Kidney capillary endothelial cell (primary cell): Measurements from ENCODE around the gene ITPR3.

ENCODE experiments used
- DNase-seq: peaks from one replicate; pipeline ENCODE4 v3.0.0-alpha.2; 2018; ENCODE audit warnings: low spot score

Gene ITPR3

DNA sequence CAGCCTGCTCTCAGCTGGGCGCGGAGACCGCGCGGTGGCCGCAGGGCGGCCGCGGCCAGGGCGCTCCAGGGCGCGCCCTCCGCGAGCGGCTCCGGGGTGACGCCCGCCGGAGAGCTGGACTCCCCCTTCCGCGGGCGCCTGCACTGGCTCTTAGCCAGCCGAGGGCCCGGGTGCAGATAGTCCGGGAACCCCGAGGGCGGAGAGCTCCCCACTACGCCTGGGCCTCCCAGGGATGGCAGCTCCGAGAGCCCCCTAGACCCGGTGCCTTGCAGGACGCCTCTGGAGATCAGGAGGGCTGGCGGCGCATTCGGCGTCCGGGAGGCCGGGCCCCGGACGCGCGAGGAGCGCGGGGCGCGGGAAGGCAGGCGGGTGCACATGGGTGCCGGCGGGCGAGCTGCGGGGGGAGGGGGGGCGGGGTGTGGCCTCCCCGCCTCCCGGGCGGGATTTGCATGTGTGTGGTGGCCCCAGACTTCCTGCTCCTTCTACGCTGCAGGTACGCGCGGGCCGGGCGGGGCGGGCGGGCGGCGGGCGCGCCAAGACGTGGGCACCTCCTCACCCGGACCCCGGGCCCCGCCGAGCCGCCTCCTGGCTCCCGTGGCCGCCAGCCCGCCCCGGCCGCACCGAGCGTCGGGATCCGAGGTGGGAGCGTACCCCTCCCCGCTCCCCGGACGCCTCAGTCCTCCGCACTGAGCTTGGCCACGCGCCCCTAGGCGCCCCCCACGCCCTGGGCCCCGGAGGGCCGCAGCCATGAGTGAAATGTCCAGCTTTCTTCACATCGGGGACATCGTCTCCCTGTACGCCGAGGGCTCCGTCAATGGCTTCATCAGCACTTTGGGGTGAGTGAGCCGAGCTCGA lies at the start of gene ITPR3:
TSS of gene ITPR3 (plus strand) at position 467 of the 855 bp plus-strand sequence. CDS start at position 748, 281 bp downstream.
- DNase-seq = no peak

DNA sequence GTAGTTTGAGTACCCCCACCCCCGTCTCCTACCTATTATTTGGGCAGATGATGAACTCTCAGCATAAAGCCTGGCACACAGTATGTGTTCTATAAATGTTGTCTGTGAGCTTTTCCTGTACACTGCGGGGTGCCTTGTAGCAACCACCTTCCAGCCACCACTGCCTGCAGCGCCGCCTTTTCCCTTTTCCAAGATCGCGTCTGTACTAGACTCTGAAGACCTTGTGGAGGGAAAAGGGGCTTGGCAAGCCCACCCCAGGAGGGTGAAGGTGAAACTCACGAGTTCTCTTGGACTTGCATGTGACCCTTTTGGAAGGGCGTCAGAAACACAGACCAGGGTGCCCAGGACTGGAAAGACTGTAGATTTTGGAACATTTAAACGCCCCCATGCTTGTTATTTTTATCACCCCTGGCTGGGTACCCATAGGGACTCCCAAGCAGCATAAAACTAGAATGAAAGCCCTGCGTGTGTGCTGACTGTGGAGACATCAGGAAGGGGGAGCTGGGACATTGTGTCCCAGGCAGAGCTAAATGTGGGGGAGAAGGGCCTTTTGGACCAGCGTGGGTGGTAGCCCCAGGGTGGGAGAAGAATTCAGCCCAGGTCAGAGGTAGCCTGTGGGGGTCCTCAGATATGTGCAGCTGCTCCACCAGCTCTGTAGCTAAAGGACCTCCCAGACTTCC lies 49.3 kb upstream of the ITPR3 start:
- DNase-seq = no peak

DNA sequence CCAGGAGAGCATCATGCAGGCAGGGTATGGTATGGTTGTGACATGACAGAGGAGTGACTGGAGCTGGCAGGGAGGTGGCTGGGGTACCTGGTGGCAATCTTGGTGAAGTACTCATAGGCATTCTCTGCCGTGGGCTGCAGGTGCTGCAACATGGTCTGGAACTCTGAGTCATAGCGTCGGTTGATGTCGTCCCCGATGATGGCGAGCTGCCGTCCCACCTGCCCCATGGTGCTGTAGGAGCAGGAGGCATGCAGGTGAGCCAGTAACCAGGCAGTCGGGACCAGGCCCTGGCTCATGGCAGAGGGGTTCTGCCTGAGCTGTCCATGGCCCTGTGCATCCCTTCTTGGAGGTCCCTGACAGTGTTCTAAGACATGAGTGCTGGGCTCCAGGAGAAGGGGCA lies 45.9 kb upstream of the ITPR3 start:
- no peak for DNase-seq

DNA sequence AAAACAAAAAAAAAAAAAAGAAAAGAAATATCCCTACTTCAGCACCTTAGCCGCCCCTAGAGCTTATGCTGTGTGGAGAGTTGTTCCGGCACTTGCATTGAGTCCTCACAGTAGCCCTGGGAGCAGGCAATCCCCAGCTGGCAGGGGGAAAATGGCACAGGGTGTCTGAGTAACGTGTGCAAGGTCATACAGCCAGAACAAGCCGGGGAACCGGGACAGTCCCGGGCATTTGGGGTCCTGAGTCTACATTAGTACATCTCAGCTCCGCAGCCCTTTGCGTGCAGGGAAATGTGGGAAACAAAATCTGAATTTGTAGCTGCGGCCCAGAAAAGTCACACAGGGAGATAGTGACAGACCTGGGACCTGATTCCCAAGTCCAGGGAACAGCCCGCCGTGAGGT lies 44.5 kb upstream of the ITPR3 start:
- no peak for DNase-seq

DNA sequence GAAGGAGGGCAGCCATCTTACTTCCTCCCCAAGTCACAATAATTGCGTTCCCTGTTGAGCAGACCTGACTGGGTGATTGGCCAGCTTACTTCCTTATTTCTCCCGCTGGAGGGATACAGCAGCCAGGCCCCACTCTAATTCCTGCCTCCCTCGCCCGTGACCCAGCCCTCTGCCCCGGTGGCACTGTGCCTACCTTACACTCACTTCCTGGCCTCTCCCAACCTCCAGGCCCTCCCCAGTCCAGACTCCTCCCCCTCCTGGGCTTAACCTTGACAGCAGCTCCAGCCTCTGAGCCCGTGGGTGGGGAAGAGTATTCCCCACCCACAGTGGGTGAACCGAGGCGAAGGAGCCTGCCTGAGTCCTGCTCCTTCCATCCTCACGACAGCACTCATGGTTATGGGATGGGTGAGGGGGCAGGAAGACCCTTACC lies 44.0 kb upstream of the ITPR3 start:
- DNase-seq = no peak

DNA sequence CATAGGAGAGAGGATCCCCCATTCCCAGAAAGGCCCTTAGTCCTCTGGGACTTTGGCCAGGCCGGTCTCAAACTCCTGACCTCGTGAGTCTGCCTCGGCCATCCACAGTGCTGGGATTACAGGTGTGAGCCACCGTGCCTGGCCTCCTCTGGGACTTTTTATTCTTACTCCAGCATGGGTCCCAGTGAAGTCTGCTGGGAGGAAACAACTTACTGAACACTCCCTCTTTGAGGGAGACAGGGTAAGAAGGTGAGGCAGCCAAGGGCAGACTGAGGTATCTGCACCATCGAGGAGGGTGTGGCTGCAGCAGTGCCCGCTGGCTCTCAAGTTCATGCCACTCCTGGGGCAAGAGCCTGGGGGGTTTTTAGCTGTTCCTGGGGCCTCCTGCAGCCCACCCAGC lies 43.4 kb upstream of the ITPR3 start:
- DNase-seq = no peak

DNA sequence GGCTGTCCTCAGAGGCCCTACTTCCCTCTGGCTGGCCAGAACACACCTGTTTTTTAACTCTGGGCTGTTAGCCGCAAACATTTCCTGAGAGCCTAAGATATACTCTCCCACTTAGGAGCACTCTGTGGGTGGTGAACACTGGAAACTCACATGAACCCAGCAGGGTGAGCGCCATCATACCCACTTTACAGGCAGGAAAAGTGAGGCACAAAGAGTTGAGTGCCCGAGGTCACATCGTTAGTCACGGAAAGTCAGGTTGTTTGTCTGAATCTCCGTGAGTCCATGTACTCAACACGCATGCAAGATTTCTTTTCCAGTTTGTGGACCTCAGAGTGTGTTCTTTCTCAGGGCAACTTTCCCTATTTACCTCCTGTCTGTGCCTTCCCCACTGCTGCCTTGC lies 43.0 kb upstream of the ITPR3 start:
- no peak for DNase-seq

DNA sequence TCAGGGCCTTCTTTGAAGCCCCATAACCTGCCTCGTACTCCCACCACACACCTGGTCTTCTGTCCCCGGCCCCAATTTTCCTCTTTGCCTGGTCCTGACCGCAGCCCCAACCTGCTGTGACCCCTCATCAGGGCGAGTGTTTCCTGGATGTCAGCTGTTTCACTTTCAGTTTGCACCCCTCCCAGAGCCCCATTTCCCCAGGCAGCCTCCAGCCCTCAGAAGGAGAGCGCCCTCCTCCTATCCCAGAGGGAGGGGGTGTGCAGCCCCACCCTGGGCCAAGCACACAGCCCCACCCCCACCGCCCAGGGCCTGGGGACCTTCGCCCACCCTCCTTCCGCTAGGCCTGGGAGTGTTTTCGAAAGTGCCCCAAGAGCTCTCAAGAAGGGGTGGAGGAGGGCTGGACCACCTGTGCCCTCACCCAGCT lies 42.5 kb upstream of the ITPR3 start:
- DNase-seq = no peak

DNA sequence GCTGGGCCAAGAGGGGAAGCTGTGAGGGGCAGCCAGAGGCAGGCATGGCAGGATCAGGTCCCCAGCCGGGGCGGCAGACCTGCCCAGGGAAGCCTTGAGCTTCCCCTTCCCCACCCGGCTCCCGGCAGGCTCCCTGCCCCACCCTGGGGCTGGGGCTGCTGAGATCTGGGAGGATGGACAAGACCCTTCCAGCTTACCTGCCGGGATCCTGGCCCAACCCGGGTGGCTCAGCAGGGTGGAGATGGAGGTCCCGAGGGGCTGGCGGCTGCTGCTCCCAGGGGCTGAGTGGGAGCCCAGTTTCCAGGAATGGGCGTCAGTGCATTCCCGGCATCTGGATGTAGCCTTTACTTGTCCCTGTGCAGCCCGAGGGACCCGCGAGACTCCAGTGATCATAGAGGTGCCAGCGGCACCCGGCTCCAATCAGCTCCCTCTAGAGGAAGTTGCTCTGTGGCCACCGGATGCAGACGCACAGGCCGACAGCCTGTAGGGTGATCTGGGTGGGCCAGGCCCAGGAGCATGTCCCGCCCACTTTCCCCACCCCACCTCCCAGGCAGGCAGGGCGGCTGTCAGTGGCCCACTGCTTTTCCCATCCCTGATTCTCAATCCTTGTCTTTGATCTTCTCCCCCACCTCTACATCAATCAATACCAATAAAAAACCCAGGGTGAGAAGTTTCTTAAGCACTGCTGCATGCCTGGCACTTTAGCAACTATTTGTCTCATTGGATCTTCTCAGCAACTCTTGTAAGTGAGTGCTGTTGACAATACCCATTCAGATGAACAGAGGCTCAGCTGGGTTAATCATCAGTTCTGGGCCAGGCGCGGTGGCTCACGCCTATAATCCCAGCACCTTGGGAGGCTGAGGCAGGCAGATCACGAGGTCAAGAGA lies 41.1 kb upstream of the ITPR3 start, which contains the start of gene BAK1:
TSS of gene BAK1 (minus strand) at position 449 of the 887 bp plus-strand sequence. CDS start 2,672 bp downstream, outside the sequence.
- peak; percentile 83 for DNase-seq

DNA sequence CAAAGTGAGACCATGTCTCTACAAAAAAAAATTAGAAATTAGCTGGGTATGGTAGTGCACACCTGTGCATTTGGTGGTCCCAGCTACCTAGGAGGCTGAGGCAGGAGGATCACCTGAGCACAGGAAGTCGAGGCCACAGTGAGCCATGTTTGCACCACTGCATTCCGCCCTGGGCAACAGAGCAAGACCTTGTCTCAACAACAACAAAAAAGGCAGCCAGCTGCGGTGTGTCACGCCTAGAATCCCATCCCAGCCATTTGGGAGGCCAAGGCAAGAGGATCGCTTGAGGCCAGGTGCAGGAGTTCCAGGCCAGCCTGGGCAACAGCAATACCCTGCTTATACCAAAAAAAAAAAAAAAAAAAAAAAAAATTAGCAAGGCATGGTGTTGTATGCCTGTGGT lies 39.9 kb upstream of the ITPR3 start:
- DNase-seq = no peak

DNA sequence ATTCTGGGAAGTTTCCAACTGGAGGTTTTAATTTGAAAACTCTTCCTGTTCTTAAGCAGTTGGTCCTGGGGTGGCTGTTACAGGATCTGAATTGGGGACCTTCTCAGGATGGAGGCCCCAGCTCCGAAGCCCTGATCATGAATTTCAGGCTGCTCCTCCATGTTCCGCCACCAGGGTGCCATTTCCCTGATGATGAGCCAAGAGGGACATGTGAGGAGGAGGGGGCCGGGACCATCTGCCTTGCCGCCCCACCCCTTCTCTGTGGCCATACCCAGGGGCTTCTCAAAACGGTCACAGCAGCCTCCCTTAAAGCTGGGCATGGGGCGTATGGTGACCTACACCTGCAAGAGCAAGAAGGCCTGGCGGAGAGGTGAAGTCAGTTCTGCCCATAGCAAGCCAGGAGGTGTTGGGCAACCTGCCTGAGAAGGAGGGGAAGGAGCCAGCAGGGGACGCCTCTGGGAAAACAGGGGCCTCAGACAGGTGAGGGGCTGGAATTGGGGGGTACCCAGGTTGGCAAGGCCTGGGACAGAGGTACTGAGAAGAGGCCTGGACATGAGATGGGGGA lies 37.4 kb upstream of the ITPR3 start:
- DNase-seq = no peak

DNA sequence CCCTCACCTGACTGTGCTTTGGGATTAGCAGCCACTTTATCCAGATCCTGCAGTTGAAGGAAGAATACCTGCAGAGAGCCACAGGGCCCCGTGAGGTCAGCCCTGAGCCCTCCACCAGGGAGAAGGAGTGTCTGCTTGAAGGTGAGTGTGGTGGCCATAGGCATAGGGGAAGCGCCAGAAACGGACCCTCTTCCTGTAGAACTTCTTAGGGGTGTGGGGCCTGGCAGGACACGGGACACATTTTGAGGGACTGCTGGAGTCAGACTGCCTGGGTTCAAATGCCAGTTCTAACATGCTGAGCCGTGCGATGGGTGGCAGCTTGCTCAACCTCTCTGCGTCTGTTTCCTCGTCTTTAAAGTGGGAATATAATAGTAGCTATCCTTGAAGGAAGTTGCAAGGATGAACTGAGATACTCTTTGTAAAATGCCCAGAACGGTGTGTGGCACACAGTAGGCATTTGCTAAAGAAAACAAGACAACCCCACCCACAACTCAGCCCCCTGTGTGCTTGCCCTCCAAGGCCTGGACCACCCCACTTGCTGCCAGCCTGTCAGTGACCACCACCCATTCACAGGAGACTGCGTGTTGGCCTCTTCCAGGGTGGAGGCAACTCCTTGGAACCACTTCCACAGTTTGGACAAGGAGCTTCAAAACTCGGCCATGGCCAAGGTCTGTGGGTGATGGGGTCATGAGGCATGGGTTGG lies 36.3 kb upstream of the ITPR3 start:
- DNase-seq = no peak

DNA sequence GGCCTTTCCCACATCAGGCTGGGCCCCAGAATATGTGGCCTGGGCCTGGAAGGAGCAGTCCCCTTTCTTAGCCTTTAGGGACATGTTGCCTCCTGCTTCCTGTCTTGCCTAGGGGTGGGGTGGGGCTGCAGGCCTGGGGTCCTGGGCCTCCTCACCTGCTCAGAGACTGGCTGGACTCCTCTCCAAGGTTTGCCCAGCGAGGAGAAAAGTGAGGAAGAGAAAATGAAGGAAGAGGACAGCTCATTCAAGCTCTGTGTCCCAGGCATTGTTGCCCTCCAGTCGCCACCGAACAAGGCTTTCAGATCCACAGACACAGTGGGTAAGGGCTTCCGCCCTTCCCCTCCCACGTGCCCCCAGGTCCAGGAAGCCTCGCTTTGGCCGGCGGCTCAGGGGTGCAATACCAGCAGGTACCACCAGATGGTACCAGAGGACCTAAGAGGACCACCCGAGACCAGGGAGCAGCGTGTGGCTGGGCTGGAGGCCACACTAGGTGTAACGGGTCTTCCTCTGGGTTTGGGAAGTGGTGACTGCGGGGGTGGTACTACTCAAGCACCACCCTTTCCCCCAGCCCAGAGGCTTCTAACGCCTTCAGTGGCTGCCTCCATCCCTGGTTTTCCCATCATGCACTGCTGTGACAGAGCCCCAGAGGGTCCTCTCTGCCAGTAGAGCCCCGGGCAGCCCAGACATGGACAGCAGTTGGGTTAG lies 35.6 kb upstream of the ITPR3 start:
- DNase-seq = peak; percentile 71

DNA sequence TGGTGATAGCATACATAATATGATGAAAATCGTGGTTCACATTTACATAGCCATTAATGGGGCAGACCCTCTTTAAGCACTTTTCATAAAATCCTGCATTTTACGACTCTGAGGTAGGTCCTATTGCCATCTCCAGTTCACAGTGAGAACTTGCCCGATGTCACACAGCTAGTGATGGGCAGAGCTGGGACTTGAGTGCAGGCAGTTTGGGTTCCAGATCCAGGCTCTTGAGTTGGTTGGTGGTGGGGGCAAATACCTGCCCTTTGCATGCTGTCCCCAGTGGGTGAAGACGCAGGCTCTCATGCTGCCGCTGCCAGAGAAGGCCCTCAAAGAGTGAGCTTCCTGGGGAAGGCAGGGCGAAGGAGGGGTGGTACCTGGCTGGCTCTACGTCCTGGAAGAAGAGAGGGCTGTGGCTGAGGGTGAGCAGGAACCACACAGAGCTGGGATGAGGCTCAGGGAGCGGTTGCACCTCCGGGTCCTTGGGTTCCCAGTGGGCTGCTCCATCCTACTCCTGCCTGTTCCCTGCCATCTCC lies 34.9 kb upstream of the ITPR3 start:
- DNase-seq = no peak

DNA sequence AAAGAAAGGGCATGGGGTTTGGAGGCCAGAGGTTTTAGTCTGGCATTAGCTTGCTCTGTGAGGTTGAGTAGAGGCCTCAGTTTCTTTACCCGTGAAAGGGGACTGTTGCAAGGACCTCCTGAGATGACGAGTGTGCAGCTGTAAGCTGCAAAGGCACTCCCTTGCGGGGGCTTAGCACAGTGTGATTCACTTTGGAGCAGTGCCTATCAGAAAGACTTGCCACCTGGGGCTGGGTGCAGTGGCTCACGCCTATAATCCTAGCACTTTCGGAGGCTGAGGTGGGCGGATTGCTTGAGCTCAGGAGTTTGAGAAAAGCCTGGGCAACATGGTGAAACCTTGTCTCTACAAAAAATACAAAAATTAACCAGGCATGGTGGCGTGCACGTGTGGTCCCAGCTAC lies 33.6 kb upstream of the ITPR3 start:
- DNase-seq = no peak

DNA sequence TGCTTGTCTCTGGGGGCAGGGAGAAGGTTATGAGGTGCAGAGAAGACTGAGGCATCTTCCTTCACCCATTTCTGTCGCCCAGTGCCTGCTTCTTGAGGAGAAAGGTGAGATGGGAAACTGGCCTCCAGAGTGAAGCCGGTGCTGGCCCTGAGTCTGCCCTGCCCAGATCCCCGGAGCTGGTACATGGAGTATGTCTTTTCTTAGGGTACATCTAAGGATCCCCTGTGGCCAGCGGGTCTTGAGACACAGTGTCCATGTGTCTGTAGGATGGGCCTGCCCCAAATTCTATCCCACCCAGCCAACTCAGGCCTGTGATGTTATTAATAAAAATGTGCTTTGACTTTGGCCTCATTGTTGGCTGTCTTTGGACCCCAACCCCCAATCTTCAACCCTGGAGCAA lies 32.2 kb upstream of the ITPR3 start:
- no peak for DNase-seq

DNA sequence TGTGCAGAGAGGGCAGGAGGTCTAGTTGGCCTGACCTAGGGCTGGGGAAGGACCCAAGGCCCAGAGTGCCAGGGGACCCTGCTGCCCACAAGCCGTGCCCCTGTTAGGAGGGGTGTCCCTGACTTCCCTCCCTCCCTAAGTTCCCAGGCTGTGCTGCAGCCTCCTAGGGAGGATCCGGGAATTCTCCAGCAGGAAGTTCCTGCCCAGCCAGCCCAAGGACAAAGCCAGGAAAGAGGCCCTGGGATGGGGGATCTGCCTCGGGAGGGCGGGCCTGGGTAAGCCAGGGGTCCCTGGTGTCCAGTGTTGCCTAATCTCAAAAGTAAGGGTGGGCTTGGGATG lies 31.8 kb upstream of the ITPR3 start:
- DNase-seq = peak; percentile 69

DNA sequence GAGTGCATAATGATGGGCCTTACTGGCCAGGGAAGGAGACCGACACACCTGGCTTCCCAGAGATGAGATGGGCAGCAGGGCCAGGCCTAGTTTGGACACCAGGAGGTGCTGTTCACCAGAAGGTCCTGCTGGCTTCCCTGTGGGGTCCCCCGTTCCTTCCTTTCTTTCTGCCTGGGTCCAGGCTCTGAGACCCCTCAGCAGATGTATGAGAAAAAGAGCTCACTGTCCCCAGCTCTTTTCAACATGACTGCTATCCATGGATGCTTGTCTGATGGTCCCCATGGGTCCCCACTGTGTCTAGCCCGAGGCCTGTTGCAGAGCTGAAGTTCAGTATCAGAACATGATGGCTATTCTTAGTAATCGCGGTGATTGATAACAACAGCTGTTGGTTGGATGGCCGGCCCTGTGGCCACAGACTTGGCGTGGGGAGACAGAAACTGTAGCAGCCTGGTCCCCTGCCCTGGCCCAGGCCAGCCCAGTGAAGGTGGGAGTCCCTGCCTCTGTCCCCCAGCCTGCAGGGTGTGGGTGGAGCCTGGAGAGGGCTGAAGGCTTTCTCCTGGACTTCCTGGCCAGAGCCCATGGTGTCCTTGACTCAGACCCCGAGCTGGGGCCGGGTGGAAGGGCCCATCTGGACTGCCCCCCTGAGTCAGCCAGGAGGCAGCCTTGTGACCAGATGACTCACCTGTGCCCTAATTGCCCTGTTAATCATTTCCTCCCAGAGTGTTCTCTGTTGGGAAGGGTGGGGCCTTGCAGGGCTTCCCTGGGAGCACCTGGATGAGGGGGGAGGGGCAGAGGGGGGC lies 31.2 kb upstream of the ITPR3 start:
- DNase-seq = peak; percentile 96

DNA sequence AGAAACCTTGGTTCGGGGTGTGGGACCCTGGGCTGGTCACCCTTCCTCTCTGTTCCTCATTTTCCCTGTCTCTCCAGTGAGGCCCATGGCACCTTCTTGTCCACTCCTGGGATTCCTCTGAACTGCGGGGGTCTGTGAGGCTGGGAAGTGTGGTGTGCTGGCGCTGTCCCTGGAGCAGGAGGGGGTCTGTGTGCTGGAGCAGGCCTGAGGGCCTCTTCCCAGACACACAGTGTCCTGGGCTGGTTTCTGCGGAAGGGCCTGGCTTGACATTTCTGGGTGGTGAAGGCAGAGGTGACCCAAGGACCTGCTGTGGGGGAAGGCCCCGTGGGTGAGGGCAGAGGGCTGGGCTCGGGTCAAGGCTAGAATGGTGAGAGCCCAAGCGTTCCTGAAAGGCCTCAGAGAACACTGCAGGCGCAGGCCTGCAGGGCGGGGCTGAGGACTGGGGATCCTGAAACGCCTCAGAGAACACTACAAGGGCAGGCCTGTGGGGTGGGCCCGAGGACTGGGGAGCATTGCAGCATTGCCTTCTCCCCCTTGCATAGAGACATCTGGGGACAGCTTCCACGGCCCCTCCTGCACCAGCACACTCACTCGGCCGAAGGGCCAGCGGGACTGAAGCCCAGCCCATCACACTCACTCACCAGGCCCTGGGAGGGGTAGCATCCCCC lies 30.5 kb upstream of the ITPR3 start:
- no peak for DNase-seq
